Mucosa of descending colon (tissue), 3 donors: Measurements from ENCODE around the gene RPTOR. TPM values are rescaled to one million over a fixed set of nuclear protein-coding genes. Genes with fewer than 3 reads are reported as not detected.
"Not testable (repeated sequence)": the region's sequence is repeated elsewhere in the genome, so short reads cannot be mapped to it uniquely, and the experiment has no call there.

Experiments
- ATAC-seq: fragments of 200-7000 bp; cut with Tn5 transposase; one replicate; pipeline ENCODE4 v1.9.1; 2020; ENCODE audit warnings: mild to moderate bottlenecking, moderate library complexity
- DNase-seq, 3 donors: peaks; one replicate each; pipeline ENCODE4 v3.0.0-alpha.2; 2020
- H3K36me3 ChIP-seq: fragments of 200-600 bp; one replicate; pipeline ENCODE4 v1.8.0; 2021; ENCODE audit warnings: low read depth, mild to moderate bottlenecking
- H3K4me1 ChIP-seq: fragments of 200-600 bp; one replicate; pipeline ENCODE4 v1.8.0; 2021; ENCODE audit warnings: low read depth, mild to moderate bottlenecking
- H3K4me3 ChIP-seq: fragments of 200-600 bp; one replicate; pipeline ENCODE4 v1.8.0; 2021; ENCODE audit warnings: mild to moderate bottlenecking
- H3K9me3 ChIP-seq: fragments of 200-600 bp; one replicate; pipeline ENCODE4 v1.8.0; 2021; ENCODE audit warnings: mild to moderate bottlenecking
- CTCF ChIP-seq: fragments of 200-600 bp; IDR thresholded peaks from one replicate; pipeline ENCODE4 v1.8.0; 2022; ENCODE audit warnings: antibody characterized with exemption, mild to moderate bottlenecking
- intact Hi-C, 2 donors: fragments of 100-400 bp; cut with DNase I in 1 of 2; cut with micrococcal nuclease in 1 of 2; formaldehyde crosslinking; loops; one replicate each; pipeline versions ENCODE4 v1.11.0 to v1.11.1; 2022; cut with DNase I, micrococcal nuclease
- total RNA-seq, 3 donors: library from RNA; stranded (reverse); fragmentation: NEBNext Ultra II Directional in 2 of 3; extraction: Animal tissue kit (Norgen Biotek cat#: 25700) in 2 of 3; gene quantifications; one replicate each; pipeline versions ENCODE4 v1.2.1 to v1.2.4, GENCODE V29; 2021 to 2023
- donor health status: DM: no; HTN: no; CAD: no; lungs with moderate emphysema.
- donor health status: DM: no; HTN: no; CAD: no.
- donor health status: DM: no; HTN: yes; CAD: no.

The RPTOR gene
- total RNA-seq, 3 donors from 2014 or later = 30.5 to 44.4 (median 37.2) TPM

GRCh38 chr17:80760511-80760911 lies 215.9 kb downstream of the RPTOR start:
- H3K36me3 ChIP-seq = peaks cover 3% of the 10 kb centered on the region
- ATAC-seq (peak; percentile 98), DNase-seq (peak; percentile 79 to 89 (median 84))
- TF ChIP-seq CTCF = no peak
- intact Hi-C loops = no loop called here
- no peaks in the 10 kb centered on the region for H3K9me3 ChIP-seq
- H3K4me1 ChIP-seq = peaks cover 12% of the 10 kb centered on the region
- H3K4me3 ChIP-seq = no peak overlapping the region

GRCh38 chr17:80761110-80761871 lies 216.7 kb downstream of the RPTOR start:
- H3K9me3 ChIP-seq = no peaks in the 10 kb centered on the region
- no peak for TF ChIP-seq CTCF
- DNase-seq (no peak), ATAC-seq (no peak)
- H3K4me1 ChIP-seq = peaks cover 12% of the 10 kb centered on the region
- no peak overlapping the region for H3K4me3 ChIP-seq
- peaks cover 3% of the 10 kb centered on the region for H3K36me3 ChIP-seq
- intact Hi-C loops = no loop called here

GRCh38 chr17:80762076-80762475 lies 217.4 kb downstream of the RPTOR start:
- Histone ChIP-seq H3K4me1 (peaks cover 12% of the 10 kb centered on the region), H3K4me3 (no peak overlapping the region), H3K9me3 (no peaks in the 10 kb centered on the region), H3K36me3 (peaks cover 3% of the 10 kb centered on the region)
- DNase-seq (no peak), ATAC-seq (no peak)
- TF ChIP-seq CTCF = no peak
- intact Hi-C loops = no loop called here

- H3K4me3 ChIP-seq = no peak overlapping the region
- H3K9me3 ChIP-seq = no peaks in the 10 kb centered on the region
- H3K4me1 ChIP-seq = peaks cover 12% of the 10 kb centered on the region
- DNase-seq = no peak
- no peak for ATAC-seq
- TF ChIP-seq CTCF = no peak
- intact Hi-C loops = no loop called here
- H3K36me3 ChIP-seq = peaks cover 3% of the 10 kb centered on the region
Measured at GRCh38 chr17:80763293-80763867, 218.7 kb downstream of the RPTOR start.

- H3K36me3 ChIP-seq, intact Hi-C loops, H3K4me3 ChIP-seq, ATAC-seq, H3K9me3 ChIP-seq, DNase-seq: not testable (repeated sequence)
- peaks cover 12% of the 10 kb centered on the region for H3K4me1 ChIP-seq
Measured at GRCh38 chr17:80764627-80765145, 220.0 kb downstream of the RPTOR start.

GRCh38 chr17:80765241-80765961 lies 220.8 kb downstream of the RPTOR start:
- intact Hi-C loops = no loop called here

More at GRCh38 chr17:80765241-80765961, 220.8 kb downstream of the RPTOR start:
- H3K4me3 ChIP-seq = no peak overlapping the region
- DNase-seq (no peak), ATAC-seq (no peak)
- peaks cover 3% of the 10 kb centered on the region for H3K36me3 ChIP-seq
- no peaks in the 10 kb centered on the region for H3K9me3 ChIP-seq
- no peak for TF ChIP-seq CTCF
- peaks cover 6% of the 10 kb centered on the region for H3K4me1 ChIP-seq
